ENCODE results near the gene CCNL2.

CCNL2 gene

DNA sequence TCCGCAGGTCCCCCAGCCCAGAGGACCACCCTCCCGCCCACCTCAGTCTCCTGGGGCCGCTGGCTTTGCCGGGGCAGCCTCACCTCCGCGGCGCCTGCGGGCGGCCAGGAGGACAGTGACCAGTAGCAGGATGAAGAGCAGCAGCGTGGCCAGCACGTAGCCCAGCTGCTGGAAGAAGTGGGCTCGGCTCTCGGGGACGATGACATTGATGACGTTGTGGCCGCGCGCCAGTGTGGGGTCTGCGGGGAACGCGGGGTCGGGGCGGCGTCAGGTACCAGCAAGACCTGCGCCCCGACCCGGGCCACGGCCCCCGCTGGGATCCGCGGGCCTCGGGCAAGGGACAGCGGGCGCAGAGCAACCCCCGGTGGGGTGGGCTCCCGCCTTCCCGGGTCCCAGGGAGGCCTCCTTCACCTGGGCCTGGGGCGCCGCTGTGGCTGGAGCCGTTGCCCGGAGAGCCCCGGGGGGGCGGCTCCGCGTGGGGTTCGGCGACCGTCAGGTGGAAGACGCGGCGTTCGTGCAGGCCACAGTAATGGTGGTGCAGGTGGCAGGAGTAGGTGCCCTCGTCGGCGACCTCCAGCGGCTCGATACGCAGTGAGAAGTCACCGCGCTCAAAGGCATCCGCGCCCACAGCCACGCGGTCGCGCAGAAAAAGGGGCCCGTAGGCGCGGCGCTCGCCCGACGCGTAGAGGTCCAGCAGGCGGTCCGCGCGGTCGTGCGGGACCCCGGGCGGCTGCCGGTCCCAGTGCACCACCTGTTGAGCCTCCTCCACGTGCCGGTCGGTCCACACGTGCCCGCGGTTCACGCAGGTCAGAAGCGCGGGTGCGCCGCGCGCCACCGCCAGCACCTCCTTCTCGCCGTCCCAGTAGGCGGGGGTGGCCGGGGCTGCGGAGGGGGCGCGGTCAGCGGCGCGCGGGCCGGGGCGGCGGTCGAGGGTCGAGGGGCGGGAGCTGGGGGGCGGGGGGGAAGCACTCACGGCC is 44.6 kb downstream of the CCNL2 start:
- DNase-seq = no peak

- DNase-seq = no peak
Observed at GRCh38 chr1:1353389-1354151, 45.6 kb downstream of the CCNL2 start.

- no peak for DNase-seq
Observed at GRCh38 chr1:1352786-1353388, 46.2 kb downstream of the CCNL2 start.

DNA sequence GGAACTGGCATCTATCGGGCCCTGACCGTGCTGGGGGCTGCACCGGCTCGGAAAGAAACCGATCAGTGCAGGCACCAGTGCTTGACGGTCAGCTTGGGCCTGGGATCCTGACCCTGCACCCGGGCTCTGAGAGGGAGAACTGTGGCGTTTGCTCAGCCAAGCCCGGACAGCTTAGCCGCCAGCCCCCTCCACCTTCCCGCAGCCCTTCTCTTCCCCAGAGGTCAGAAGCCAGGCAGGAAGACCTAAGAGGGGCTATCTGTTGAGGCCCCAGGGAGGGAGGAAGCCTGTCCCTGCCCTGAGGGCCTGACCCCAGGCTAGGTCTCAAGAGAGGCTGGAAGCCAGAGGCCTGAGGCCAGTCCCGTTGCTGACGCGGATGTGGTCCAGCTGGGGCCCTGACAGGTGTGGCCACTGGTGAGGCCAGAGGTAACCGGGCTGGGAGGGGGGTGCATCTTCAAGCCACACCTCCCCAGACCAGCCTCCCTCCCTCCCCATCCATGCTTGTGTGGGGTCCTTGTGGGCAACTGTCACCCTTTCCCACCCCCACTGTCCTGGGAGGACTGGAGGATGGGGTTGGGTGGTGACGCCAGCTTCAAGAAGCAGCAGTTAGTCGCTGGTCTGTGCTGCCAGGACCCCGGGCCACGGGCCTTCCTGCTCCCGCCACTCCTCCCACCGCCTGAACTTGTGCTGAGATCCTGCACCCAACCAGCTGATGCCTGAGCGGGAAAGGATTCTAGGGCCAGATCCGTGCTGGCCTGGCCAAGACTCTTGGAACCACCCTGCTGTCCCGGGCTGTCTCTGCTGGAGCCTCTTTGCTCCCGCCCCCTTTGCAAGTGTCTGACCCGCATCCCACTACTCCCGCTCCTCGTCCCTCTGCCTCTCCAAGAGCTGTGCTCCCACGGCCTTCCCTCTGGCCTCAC is 47.4 kb downstream of the CCNL2 start:
- peak in 1 of 2 experiments; percentile 58 for DNase-seq

GRCh38 chr1:1349256-1350012 is 49.7 kb downstream of the CCNL2 start, which contains the start of gene DVL1:
Gene DVL1 (minus strand): TSS chr1:1349418. CDS start chr1:1349065, 353 bp downstream.
- DNase-seq = peak in 1 of 2 experiments; percentile 80

GRCh38 chr1:1348420-1349255 is 50.5 kb downstream of the CCNL2 start:
- no peak for DNase-seq

- no peak for DNase-seq
Observed at GRCh38 chr1:1347663-1348419, 51.3 kb downstream of the CCNL2 start.

GRCh38 chr1:1347026-1347595 is 52.0 kb downstream of the CCNL2 start:
- no peak for DNase-seq

DNA sequence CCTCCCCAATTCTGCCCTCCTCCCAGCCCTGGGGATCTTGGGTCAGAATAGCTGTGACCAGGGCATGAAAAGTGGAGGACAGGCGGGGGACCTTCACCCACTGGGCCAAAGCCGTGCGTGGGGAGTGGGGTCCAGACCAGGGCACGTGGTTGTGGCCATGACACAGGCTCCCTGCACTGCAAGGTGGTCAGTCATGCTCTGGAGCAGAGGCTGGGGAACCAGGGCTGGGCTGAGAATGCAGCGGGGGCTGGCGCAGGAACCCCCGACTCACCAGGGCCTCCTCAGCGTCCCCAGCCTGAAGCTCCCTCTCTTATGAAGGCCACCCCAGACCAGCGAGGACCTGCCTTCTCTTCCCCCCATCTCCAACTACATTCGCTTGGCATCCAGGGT is 52.6 kb downstream of the CCNL2 start:
- DNase-seq = no peak

DNA sequence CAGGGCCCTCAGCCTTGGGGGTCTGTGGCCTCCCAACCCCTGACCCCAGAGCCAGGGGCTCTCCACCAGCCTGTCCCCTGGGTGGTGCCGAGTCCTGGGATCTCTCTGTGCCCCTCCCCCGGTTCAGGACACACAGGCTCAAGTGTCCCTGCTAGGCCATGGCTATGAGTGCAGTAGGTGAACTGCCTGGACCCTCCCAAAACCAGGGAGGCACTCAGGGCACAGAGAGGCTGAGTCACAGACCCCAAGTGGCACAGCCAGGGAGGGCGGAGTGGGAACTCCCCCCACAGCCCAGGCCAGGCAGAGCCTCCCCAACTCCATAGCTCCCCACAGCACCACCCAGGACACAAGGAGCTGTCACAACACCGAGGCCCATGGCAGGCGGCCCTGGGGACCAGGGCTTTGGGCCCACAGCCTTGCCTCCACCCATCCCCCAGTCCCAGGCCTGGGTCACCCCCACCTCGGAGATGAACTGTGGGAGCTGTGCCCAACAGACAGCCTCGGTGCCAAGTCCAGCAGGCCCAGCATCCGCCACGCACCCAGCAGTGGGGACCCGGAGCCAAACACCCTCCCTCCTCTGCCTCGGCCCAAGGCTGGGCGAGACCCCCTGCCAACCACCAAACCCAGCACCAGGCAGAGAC is 53.2 kb downstream of the CCNL2 start:
- no peak for DNase-seq

GRCh38 chr1:1345384-1345783 is 53.8 kb downstream of the CCNL2 start:
- no peak for DNase-seq

GRCh38 chr1:1344655-1345361 is 54.3 kb downstream of the CCNL2 start:
- no peak for DNase-seq

DNA sequence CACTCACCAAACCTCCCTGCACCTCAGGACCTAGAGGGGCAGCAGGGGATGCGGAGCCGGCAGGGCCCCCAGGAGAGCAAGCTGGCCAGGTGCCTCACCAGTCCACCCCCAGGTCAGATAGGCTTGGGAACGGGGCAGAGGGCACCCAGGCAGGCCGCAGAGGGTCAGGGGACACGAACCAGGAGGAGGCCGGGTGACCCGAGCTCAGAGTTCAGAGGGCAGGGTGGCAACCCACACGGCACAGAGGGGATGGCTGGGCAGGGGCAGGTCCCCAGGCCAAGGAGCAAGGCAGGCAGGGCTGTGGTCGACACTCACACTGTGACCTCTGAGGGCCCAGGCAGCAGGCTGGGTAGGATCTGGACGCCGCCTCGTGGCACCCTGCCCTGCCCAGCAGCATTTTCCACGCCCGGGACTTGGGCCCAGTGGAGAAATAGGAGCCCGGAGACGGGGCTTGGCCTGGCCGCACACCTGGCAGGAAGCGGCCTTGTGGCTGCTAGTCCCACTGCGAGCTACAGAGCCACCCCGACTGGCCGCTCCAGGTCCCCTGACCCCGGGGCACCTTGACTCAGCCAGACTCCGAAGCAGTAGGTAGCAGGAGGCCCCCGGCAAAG is 55.2 kb downstream of the CCNL2 start:
- DNase-seq = no peak

GRCh38 chr1:1342584-1343115 is 56.5 kb downstream of the CCNL2 start:
- no peak for DNase-seq

GRCh38 chr1:1342061-1342562 is 57.0 kb downstream of the CCNL2 start:
- DNase-seq = no peak

DNA sequence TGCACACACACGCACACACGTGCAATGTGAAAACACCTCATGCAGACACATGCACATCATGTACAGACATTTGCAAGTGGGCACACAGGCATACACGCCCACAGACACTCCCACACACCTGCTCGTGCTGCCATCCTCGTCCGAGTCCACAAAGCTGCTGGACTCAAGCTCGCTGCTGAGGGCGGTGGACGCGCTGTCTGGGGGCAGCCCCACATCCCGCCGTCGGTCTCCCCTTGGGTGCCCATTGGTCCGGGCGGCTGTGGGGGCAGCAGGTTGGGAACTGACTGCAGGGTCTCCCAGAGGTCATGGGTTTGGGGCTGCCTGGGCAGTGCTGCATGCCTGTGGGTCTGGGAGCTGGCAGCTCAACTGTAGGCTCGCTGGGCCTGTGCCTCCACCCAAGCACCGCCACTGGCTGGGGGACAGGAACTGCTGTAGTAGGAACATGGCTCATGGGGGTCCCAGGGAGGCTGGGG is 57.5 kb downstream of the CCNL2 start:
- no peak for DNase-seq
